Activated naive CD8-positive, alpha-beta T cell (primary cell): Measurements from ENCODE around the gene TNC.

Experiments used
- H3K27ac Mint-ChIP-seq: one replicate; pipeline ENCODE4 v1.8.0; 2021; ENCODE audit warnings: mixed read lengths
- H3K27me3 Mint-ChIP-seq: one replicate; pipeline ENCODE4 v1.8.0; 2021; ENCODE audit warnings: mixed read lengths
- H3K36me3 Mint-ChIP-seq: one replicate; pipeline ENCODE4 v1.8.0; 2021; ENCODE audit warnings: mixed read lengths
- H3K4me1 Mint-ChIP-seq: one replicate; pipeline ENCODE4 v1.8.0; 2021; ENCODE audit warnings: low read depth, mixed read lengths
- H3K4me3 Mint-ChIP-seq: one replicate; pipeline ENCODE4 v1.8.0; 2021; ENCODE audit warnings: mild to moderate bottlenecking, mixed read lengths
- H3K9me3 Mint-ChIP-seq: one replicate; pipeline ENCODE4 v1.8.0; 2021; ENCODE audit warnings: low read depth, mixed read lengths

Gene TNC

GRCh38 chr9:115006660-115007059, 111.3 kb downstream of the TNC start:
- H3K27ac Mint-ChIP-seq = no peak overlapping the region
- no peaks in the 10 kb centered on the region for H3K9me3 Mint-ChIP-seq
- H3K4me3 Mint-ChIP-seq = no peak overlapping the region
- no peaks in the 10 kb centered on the region for H3K36me3 Mint-ChIP-seq
- peaks cover 38% of the 10 kb centered on the region for H3K4me1 Mint-ChIP-seq
- no peaks in the 10 kb centered on the region for H3K27me3 Mint-ChIP-seq

- H3K4me1 Mint-ChIP-seq = peaks cover 38% of the 10 kb centered on the region
- no peak overlapping the region for H3K4me3 Mint-ChIP-seq
- H3K36me3 Mint-ChIP-seq = no peaks in the 10 kb centered on the region
- H3K27ac Mint-ChIP-seq = peak overlapping the region; percentile 38
- H3K9me3 Mint-ChIP-seq = no peaks in the 10 kb centered on the region
- H3K27me3 Mint-ChIP-seq = no peaks in the 10 kb centered on the region
Observed at GRCh38 chr9:115005322-115005721, 112.6 kb downstream of the TNC start.

- Mint-ChIP-seq H3K4me1 (peaks cover 44% of the 10 kb centered on the region), H3K9me3 (no peaks in the 10 kb centered on the region), H3K27me3 (no peaks in the 10 kb centered on the region), H3K27ac (peak overlapping the region; percentile 41), H3K36me3 (no peaks in the 10 kb centered on the region), H3K4me3 (no peak overlapping the region)
Observed at GRCh38 chr9:115004545-115004944, 113.4 kb downstream of the TNC start.

- H3K27me3 Mint-ChIP-seq = no peaks in the 10 kb centered on the region
- H3K4me3 Mint-ChIP-seq = no peak overlapping the region
- no peaks in the 10 kb centered on the region for H3K9me3 Mint-ChIP-seq
- no peak overlapping the region for H3K27ac Mint-ChIP-seq
- H3K36me3 Mint-ChIP-seq = no peaks in the 10 kb centered on the region
- H3K4me1 Mint-ChIP-seq = peaks cover 38% of the 10 kb centered on the region
Observed at GRCh38 chr9:115002371-115003120, 115.4 kb downstream of the TNC start.

GRCh38 chr9:115000217-115000639, 117.7 kb downstream of the TNC start:
- H3K4me3 Mint-ChIP-seq = no peak overlapping the region
- H3K36me3 Mint-ChIP-seq = no peaks in the 10 kb centered on the region
- no peaks in the 10 kb centered on the region for H3K27me3 Mint-ChIP-seq
- peak overlapping the region; percentile 62 for H3K27ac Mint-ChIP-seq
- H3K4me1 Mint-ChIP-seq = peaks cover 40% of the 10 kb centered on the region
- no peaks in the 10 kb centered on the region for H3K9me3 Mint-ChIP-seq

- Mint-ChIP-seq H3K27ac (no peak overlapping the region), H3K27me3 (no peaks in the 10 kb centered on the region), H3K9me3 (no peaks in the 10 kb centered on the region), H3K4me1 (peaks cover 45% of the 10 kb centered on the region), H3K4me3 (peak overlapping the region; percentile 14), H3K36me3 (no peaks in the 10 kb centered on the region)
Observed at GRCh38 chr9:114998326-114998725, 119.6 kb downstream of the TNC start.

- Mint-ChIP-seq H3K4me1 (peaks cover 44% of the 10 kb centered on the region), H3K27ac (no peak overlapping the region), H3K4me3 (no peak overlapping the region), H3K9me3 (no peaks in the 10 kb centered on the region), H3K36me3 (no peaks in the 10 kb centered on the region), H3K27me3 (no peaks in the 10 kb centered on the region)
Observed at GRCh38 chr9:114995681-114996221, 122.2 kb downstream of the TNC start.

GRCh38 chr9:114994768-114995167, 123.2 kb downstream of the TNC start:
- Mint-ChIP-seq H3K27me3 (no peaks in the 10 kb centered on the region), H3K4me3 (no peak overlapping the region), H3K36me3 (no peaks in the 10 kb centered on the region), H3K4me1 (peaks cover 45% of the 10 kb centered on the region), H3K9me3 (no peaks in the 10 kb centered on the region), H3K27ac (peak overlapping the region; percentile 56)

- H3K4me1 Mint-ChIP-seq = peaks cover 62% of the 10 kb centered on the region
- no peaks in the 10 kb centered on the region for H3K9me3 Mint-ChIP-seq
- peak overlapping the region; percentile 4 for H3K27ac Mint-ChIP-seq
- no peak overlapping the region for H3K4me3 Mint-ChIP-seq
- H3K36me3 Mint-ChIP-seq = no peaks in the 10 kb centered on the region
- H3K27me3 Mint-ChIP-seq = no peaks in the 10 kb centered on the region
Observed at GRCh38 chr9:114991861-114992260, 126.1 kb downstream of the TNC start.

- Mint-ChIP-seq H3K36me3 (no peaks in the 10 kb centered on the region), H3K9me3 (no peaks in the 10 kb centered on the region), H3K4me3 (no peak overlapping the region), H3K4me1 (peaks cover 60% of the 10 kb centered on the region), H3K27me3 (no peaks in the 10 kb centered on the region), H3K27ac (no peak overlapping the region)
Observed at GRCh38 chr9:114990901-114991300, 127.1 kb downstream of the TNC start.

- H3K27me3 Mint-ChIP-seq = no peaks in the 10 kb centered on the region
- H3K27ac Mint-ChIP-seq = peak overlapping the region; percentile 93
- no peaks in the 10 kb centered on the region for H3K36me3 Mint-ChIP-seq
- peak overlapping the region; percentile 62 for H3K4me3 Mint-ChIP-seq
- peaks cover 58% of the 10 kb centered on the region for H3K4me1 Mint-ChIP-seq
- no peaks in the 10 kb centered on the region for H3K9me3 Mint-ChIP-seq
Observed at GRCh38 chr9:114989600-114990410, 128.2 kb downstream of the TNC start.

GRCh38 chr9:114988962-114989599, 128.9 kb downstream of the TNC start:
- peak overlapping the region; percentile 62 for H3K4me3 Mint-ChIP-seq
- H3K36me3 Mint-ChIP-seq = no peaks in the 10 kb centered on the region
- no peaks in the 10 kb centered on the region for H3K9me3 Mint-ChIP-seq

GRCh38 chr9:114987116-114987515, 130.8 kb downstream of the TNC start:
- peaks cover 40% of the 10 kb centered on the region for H3K4me1 Mint-ChIP-seq
- H3K9me3 Mint-ChIP-seq = no peaks in the 10 kb centered on the region
- no peak overlapping the region for H3K4me3 Mint-ChIP-seq
- peak overlapping the region; percentile 10 for H3K27ac Mint-ChIP-seq
- no peaks in the 10 kb centered on the region for H3K27me3 Mint-ChIP-seq
- no peaks in the 10 kb centered on the region for H3K36me3 Mint-ChIP-seq

More at GRCh38 chr9:114988962-114989599, 128.9 kb downstream of the TNC start:
- no peaks in the 10 kb centered on the region for H3K27me3 Mint-ChIP-seq
- peak overlapping the region; percentile 93 for H3K27ac Mint-ChIP-seq
- peaks cover 52% of the 10 kb centered on the region for H3K4me1 Mint-ChIP-seq

- Mint-ChIP-seq H3K36me3 (no peaks in the 10 kb centered on the region), H3K4me1 (peaks cover 36% of the 10 kb centered on the region), H3K4me3 (no peak overlapping the region), H3K9me3 (no peaks in the 10 kb centered on the region), H3K27me3 (no peaks in the 10 kb centered on the region), H3K27ac (no peak overlapping the region)
Observed at GRCh38 chr9:114985959-114986501, 131.9 kb downstream of the TNC start.
